Stimulated activated CD4-positive, alpha-beta T cell treated with anti-CD3 and anti-CD28 coated beads, Interleukin-1b, Interleukin-23, amount 100 ng/mL, for 48 hours (primary cell): ENCODE data around the gene GOLGA8M.
"Not testable (repeated sequence)": the region's sequence is repeated elsewhere in the genome, so short reads cannot be mapped to it uniquely, and the experiment has no call there.

ENCODE experiments used
- DNase-seq: peaks from one replicate; pipeline ENCODE4 v3.0.0-alpha.2; 2020

GOLGA8M gene, protein sequence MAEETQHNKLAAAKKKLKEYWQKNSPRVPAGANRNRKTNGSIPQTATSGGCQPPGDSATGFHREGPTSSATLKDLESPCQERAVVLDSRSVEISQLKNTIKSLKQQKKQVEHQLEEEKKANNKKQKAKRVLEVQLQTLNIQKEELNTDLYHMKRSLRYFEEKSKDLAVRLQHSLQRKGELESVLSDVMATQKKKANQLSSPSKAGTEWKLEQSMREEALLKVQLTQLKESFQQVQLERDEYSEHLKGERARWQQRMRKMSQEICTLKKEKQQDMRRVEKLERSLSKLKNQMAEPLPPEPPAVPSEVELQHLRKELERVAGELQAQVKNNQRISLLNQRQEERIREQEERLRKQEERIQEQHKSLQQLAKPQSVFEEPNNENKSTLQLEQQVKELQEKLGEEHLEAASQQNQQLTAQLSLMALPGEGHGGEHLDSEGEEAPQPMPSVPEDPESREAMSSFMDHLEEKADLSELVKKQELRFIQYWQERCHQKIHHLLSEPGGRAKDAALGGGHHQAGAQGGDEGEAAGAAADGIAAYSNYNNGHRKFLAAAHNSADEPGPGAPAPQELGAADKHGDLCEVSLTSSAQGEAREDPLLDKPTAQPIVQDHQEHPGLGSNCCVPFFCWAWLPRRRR

GRCh38 chr15:28712270-28712669, at the start of gene GOLGA8M:
TSS of gene GOLGA8M (minus strand) at chr15:28712421. CDS start at chr15:28712323, 98 bp downstream.
- DNase-seq, result not testable (repeated sequence)

DNA sequence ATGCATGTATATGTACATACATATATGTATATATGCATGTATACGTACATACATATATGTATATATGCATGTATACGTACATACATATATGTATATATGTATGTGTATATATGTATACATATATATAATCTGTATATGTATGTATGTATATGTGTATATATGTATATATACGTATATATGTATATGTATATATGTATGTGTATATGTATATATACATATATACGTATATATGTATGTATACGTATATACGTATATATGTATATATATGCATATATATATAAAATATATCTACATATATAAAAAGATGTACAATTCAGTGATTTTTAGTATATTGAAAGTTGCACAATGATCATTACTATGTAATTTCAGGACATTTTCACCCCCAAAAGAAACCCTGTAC, 30.7 kb upstream of the GOLGA8M start:
- DNase-seq, result not testable (repeated sequence)

DNA sequence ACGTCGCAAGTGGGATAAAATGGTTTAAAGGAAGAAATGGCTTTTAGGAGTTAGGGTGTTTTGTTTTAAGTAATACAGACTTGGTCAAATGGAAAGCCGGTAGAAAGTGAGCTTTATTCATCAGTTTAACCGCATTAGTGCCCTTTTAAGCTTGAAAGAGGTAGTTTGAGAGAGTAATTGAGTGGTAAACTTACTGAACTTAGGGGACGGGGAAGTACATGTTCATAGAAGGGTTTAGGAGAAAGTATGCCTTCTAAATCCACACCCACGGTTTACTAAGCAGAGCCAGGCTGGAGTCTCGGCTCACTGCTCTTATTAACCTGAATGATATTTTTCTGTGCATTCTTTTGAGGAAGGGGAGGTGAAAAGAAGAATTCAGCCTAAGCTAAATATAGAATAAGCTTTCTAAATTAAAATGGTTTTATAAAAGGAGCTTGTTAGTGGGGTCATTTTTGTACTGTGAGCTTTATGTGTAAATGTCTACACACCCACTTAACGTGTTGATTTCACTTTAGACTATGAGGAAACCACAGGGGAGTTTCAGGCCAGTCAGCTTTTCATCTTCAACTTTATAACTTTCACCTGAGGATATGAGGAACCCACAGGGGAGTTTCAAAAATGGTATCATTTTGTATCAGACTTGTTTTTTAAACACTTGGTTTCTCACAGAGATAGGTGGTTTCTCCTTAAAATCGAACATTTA, 26.5 kb upstream of the GOLGA8M start:
- DNase-seq, result peak; percentile 18

DNA sequence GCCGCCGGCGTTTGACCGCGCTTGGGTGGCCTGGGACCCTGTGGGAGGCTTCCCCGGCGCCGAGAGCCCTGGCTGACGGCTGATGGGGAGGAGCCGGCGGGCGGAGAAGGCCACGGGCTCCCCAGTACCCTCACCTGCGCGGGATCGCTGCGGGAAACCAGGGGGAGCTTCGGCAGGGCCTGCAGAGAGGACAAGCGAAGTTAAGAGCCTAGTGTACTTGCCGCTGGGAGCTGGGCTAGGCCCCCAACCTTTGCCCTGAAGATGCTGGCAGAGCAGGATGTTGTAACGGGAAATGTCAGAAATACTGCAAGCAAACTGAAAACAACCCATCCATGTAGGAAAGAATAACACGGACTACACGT, 26.0 kb upstream of the GOLGA8M start:
- DNase-seq, result not testable (repeated sequence)

GRCh38 chr15:28737521-28738199, 25.4 kb upstream of the GOLGA8M start:
- DNase-seq, result peak; percentile 16

GRCh38 chr15:28728061-28728460, 15.8 kb upstream of the GOLGA8M start:
- DNase-seq, result peak; percentile 33

DNA sequence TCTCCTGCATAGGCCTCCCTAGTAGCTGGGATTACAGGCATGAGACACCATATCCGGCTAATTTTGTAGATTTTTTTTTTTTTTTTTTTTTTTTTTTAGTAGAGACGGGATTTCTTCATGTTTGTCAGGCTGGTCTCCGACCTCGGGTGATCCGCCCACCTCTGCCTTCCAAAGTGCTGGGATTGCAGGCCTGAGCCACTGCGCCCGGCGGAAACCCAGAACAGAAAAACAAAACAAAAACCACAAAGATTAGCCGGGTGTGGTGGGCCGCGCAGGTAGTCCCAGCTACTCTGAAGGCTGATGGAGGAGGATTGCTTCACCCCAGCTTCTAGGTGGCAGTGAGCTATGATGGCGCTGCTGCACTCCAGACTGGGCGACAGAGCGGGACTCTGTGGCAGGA, 14.8 kb upstream of the GOLGA8M start:
- DNase-seq, result not testable (repeated sequence)

- DNase-seq, result no peak
These were observed 13.9 kb upstream of the GOLGA8M start for GRCh38 chr15:28726102-28726501.

GRCh38 chr15:28725556-28725955, 13.3 kb upstream of the GOLGA8M start:
- DNase-seq, result no peak

GRCh38 chr15:28723986-28724385, 11.8 kb upstream of the GOLGA8M start:
- not testable (repeated sequence) for DNase-seq

- DNase-seq, result not testable (repeated sequence)
These were observed 7.4 kb upstream of the GOLGA8M start for GRCh38 chr15:28719626-28720025.

DNA sequence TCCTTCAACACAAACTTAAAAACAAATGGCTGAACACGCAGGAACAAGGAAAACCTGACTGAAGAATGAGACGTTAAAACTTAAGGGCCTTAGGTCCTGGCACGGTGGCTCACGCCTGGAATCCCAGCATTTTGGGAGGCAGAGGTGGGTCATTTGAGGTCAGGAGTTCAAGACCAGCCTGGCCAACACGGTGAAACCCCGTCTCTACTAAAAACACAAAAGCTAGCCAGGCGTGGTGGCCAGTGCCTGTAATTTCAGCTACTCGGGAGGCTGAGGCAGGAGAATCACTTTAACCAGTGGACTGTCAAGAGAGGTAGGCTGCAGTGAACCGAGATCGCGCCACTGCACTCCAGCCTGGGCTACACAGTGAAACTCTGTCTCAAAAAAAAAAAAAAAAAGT, 6.4 kb upstream of the GOLGA8M start:
- DNase-seq, result not testable (repeated sequence)

GRCh38 chr15:28714176-28714575, 2.0 kb upstream of the GOLGA8M start:
- not testable (repeated sequence) for DNase-seq

DNA sequence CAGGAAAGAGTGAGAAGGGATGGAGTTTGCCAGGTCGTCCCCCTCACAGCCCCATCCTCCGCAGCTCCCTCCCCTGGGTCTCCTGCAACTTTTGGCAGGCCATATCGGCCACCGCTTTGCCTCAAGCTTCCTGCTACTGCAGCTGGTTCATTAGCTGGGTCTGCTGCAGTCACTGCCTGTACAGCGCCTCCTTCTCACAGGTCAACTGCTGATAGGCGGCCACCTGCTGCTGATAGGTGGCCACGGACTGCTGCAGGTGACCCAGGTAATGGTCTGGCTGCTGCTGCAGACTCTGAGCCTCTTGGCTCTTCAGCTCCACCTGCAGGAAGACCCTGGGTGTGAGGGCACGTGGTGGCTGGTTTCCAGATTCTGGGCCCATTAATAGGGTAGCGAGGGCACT, 8.3 kb downstream of the GOLGA8M start:
- not testable (repeated sequence) for DNase-seq

DNA sequence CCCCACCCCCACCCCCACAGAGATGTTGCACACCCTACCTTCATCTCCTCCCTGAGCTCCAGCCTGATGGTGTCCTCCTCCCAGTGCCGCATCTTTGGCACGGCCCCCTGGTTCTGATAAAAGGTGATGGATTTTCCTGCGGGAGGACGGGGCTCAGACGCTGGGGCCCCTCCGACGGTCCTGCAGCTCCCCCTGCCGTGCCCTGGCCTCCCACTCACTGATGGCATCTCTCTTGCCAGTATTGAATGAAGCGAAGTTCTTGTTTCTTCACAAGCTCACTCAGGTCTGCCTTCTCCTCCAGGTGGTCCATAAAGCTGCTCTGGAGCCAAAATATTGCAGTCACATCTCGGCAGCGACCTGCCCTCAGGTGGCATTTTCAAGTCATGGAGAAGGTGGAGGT, 9.8 kb downstream of the GOLGA8M start:
- not testable (repeated sequence) for DNase-seq

DNA sequence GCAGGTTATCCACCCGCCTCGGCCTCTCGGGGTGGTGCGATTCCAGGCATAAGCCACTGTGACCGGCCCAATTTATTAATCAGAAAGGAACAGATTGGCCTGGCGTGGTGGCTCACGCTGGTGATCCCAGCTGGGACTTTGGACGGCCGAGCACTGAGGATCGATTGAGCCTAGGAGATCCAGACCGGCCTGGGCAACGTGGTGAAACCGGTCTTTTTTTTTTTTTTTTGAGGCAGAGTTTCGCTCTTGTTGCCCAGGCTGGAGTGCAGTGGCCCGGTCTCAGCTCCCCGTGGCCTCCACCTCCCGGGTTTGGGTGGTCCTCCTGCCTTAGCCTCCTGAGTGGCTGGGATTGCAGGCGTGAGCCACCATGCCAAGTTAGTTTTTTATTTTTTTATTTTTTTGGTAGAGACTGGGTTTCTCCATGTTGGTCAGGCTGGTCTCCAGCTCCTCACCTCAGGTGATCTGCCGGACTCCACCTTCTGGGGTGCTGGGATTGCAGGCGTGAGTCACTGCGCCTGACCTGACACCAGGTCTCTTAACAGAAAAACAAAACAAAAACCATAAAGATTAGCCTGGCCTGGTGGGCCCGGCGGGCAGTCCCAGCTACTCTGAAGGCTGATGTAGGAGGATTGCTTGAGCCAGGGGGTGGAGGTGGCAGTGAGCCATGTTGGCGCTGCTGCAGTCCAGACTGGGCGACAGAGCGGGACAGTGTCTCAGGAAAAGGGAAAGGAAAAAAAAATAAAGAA, 18.0 kb downstream of the GOLGA8M start:
- DNase-seq, result not testable (repeated sequence)

GRCh38 chr15:28693021-28693420, 19.2 kb downstream of the GOLGA8M start:
- DNase-seq, result not testable (repeated sequence)

- not testable (repeated sequence) for DNase-seq
These were observed 38.7 kb downstream of the GOLGA8M start for GRCh38 chr15:28673533-28673932.

GRCh38 chr15:28672122-28672521, 40.1 kb downstream of the GOLGA8M start:
- not testable (repeated sequence) for DNase-seq

GRCh38 chr15:28666402-28666801, 45.8 kb downstream of the GOLGA8M start:
- not testable (repeated sequence) for DNase-seq

DNA sequence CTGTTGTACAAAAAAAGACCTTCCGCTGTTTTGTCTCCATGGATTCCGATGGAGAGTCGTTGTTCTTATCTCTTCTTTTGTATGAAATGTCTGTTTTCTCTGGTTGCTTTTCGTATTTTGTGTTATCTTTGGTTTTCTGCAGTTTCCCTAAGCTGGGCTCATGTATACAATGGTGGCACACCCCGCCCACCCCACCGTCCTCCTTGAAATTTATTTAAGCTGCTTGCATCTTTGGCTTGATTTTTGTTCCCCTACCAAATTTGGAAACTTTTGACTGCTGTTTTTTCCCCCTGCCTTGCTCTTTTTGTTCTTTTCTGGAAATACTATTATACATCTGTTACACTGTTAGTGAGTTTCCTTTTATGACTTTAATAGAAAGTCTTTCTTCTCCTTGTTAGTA, 47.6 kb downstream of the GOLGA8M start:
- not testable (repeated sequence) for DNase-seq

- DNase-seq, result not testable (repeated sequence)
These were observed 48.5 kb downstream of the GOLGA8M start for GRCh38 chr15:28663717-28664116.
